HEK293 (cell line): ENCODE measurements around the gene KCTD10.

Experiments
- CTCF ChIA-PET: fragments of 350-600 bp; formaldehyde crosslinking; extraction: SDS; loops from one replicate; lab custom pipeline; 2021; ENCODE audit warnings: antibody characterized with exemption; lab: Yijun Ruan, JAX
- POLR2A ChIA-PET: fragments of 300-600 bp; formaldehyde crosslinking; extraction: SDS; loops from one replicate; lab custom pipeline; 2020; ENCODE audit warnings: antibody characterized with exemption, inconsistent platforms; lab: Yijun Ruan, JAX
- H3K27ac ChIP-seq: fragments of 200-500 bp; sonication (Bioruptor generic); 2 replicates; pipeline ENCODE4 v1.5.1; 2014; ENCODE audit warnings: low read depth, low read length, control low read depth, inconsistent platforms; ENCODE audit errors: extremely low read depth
- H3K36me3 ChIP-seq, 2 experiments: fragments of 200-500 bp in 1 of 2; sonication (Bioruptor generic) in 1 of 2; 1 replicate in 1 of 2; 2 replicates in 1 of 2; pipeline ENCODE4 v1.5.1; 2014 to 2017; ENCODE audit warnings: inconsistent platforms in 2 of 2, low read length in 2 of 2; ENCODE audit not compliant: control insufficient read depth in 2 of 2, insufficient read depth in 1 of 2
- H3K4me1 ChIP-seq: fragments of 200-500 bp; sonication (Bioruptor generic); 2 replicates; pipeline ENCODE4 v1.5.1; 2014; ENCODE audit warnings: mild to moderate bottlenecking, low read length, inconsistent platforms; ENCODE audit not compliant: control insufficient read depth, insufficient read depth
- H3K4me3 ChIP-seq: 2 replicates; pipeline ENCODE4 v1.5.1; 2011; ENCODE audit warnings: low read depth, mild to moderate bottlenecking, control low read depth, low read length, moderate library complexity
- H3K9me3 ChIP-seq: fragments of 200-500 bp; sonication (Bioruptor generic); 2 replicates; pipeline ENCODE4 v1.5.1; 2014; ENCODE audit warnings: low read depth, low read length, inconsistent platforms; ENCODE audit not compliant: control insufficient read depth, insufficient read depth
- HIC1 ChIP-seq: fragments of 450-650 bp; formaldehyde crosslinking; IDR thresholded peaks from 2 replicates; pipeline ENCODE4 v1.5.1; 2016; ENCODE audit warnings: missing biosample characterization, missing genetic modification characterization
- KLF7 ChIP-seq: fragments of 450-650 bp; formaldehyde crosslinking; IDR thresholded peaks from 2 replicates; pipeline ENCODE4 v1.5.1; 2016; ENCODE audit warnings: missing biosample characterization, missing genetic modification characterization, borderline replicate concordance
- OSR2 ChIP-seq: fragments of 450-650 bp; formaldehyde crosslinking; IDR thresholded peaks from 2 replicates; pipeline ENCODE4 v1.5.1; 2016; ENCODE audit warnings: missing biosample characterization, missing genetic modification characterization
- SETDB1 ChIP-seq: IDR thresholded peaks from one replicate; pipeline ENCODE4 v1.6.1; 2017; ENCODE audit warnings: mild to moderate bottlenecking, low read length, moderate library complexity, mixed read lengths; ENCODE audit not compliant: insufficient read length
- YY1 ChIP-seq: fragments of 450-650 bp; formaldehyde crosslinking; IDR thresholded peaks from 2 replicates; pipeline ENCODE4 v1.5.1; 2018; ENCODE audit warnings: missing biosample characterization, missing genetic modification characterization
- ZEB2 ChIP-seq: fragments of 450-650 bp; formaldehyde crosslinking; IDR thresholded peaks from 2 replicates; pipeline ENCODE4 v1.5.1; 2016; ENCODE audit warnings: missing biosample characterization, missing genetic modification characterization
- ZFHX2 ChIP-seq: fragments of 450-650 bp; formaldehyde crosslinking; conservative IDR thresholded peaks from 2 replicates; pipeline ENCODE4 v1.5.1; 2016; ENCODE audit warnings: missing biosample characterization, missing genetic modification characterization
- ZFP41 ChIP-seq: fragments of 450-650 bp; formaldehyde crosslinking; IDR thresholded peaks from 2 replicates; pipeline ENCODE4 v1.5.1; 2016; ENCODE audit warnings: missing biosample characterization, missing genetic modification characterization, borderline replicate concordance
- ZNF140 ChIP-seq: fragments of 450-650 bp; formaldehyde crosslinking; IDR thresholded peaks from 2 replicates; pipeline ENCODE4 v1.5.1; 2016; ENCODE audit warnings: missing biosample characterization, missing genetic modification characterization
- ZNF157 ChIP-seq: fragments of 450-650 bp; formaldehyde crosslinking; IDR thresholded peaks from 2 replicates; pipeline ENCODE4 v1.5.1; 2016; ENCODE audit warnings: missing biosample characterization, missing genetic modification characterization
- ZNF366 ChIP-seq: fragments of 450-650 bp; formaldehyde crosslinking; conservative IDR thresholded peaks from 2 replicates; pipeline ENCODE4 v1.5.1; 2016; ENCODE audit warnings: missing biosample characterization, missing genetic modification characterization
- ZNF518A ChIP-seq: fragments of 450-650 bp; formaldehyde crosslinking; conservative IDR thresholded peaks from 2 replicates; pipeline ENCODE4 v1.5.1; 2016; ENCODE audit warnings: low read depth, missing biosample characterization, missing genetic modification characterization
- ZNF558 ChIP-seq: fragments of 450-650 bp; formaldehyde crosslinking; IDR thresholded peaks from 2 replicates; pipeline ENCODE4 v1.5.1; 2016; ENCODE audit warnings: missing biosample characterization, missing genetic modification characterization
- ZNF585B ChIP-seq: fragments of 450-650 bp; formaldehyde crosslinking; IDR thresholded peaks from 2 replicates; pipeline ENCODE4 v1.5.1; 2016; ENCODE audit warnings: missing biosample characterization, missing genetic modification characterization
- ZNF639 ChIP-seq: fragments of 450-650 bp; formaldehyde crosslinking; IDR thresholded peaks from 2 replicates; pipeline ENCODE4 v1.5.1; 2016; ENCODE audit warnings: missing biosample characterization, missing genetic modification characterization
- ZNF701 ChIP-seq: fragments of 450-650 bp; formaldehyde crosslinking; IDR thresholded peaks from 2 replicates; pipeline ENCODE4 v1.5.1; 2016; ENCODE audit warnings: missing biosample characterization, missing genetic modification characterization
- ZNF747 ChIP-seq: fragments of 450-650 bp; formaldehyde crosslinking; IDR thresholded peaks from 2 replicates; pipeline ENCODE4 v1.5.1; 2016; ENCODE audit warnings: missing biosample characterization, missing genetic modification characterization
- ZNF76 ChIP-seq: fragments of 450-650 bp; formaldehyde crosslinking; IDR thresholded peaks from 2 replicates; pipeline ENCODE4; 2016; ENCODE audit warnings: low read depth, missing biosample characterization, missing genetic modification characterization, borderline replicate concordance
- ZNF843 ChIP-seq: fragments of 450-650 bp; formaldehyde crosslinking; IDR thresholded peaks from 2 replicates; pipeline ENCODE4 v1.5.1; 2016; ENCODE audit warnings: missing biosample characterization, missing genetic modification characterization
- ZXDB ChIP-seq: fragments of 450-650 bp; formaldehyde crosslinking; IDR thresholded peaks from 2 replicates; pipeline ENCODE4 v1.5.1; 2016; ENCODE audit warnings: missing biosample characterization, missing genetic modification characterization
- TF ChIP-seq, protein P1 (sequence below): fragments of 450-650 bp; formaldehyde crosslinking; IDR thresholded peaks from 2 replicates; pipeline ENCODE4 v1.5.1; 2016; ENCODE audit warnings: missing biosample characterization, missing genetic modification characterization, borderline replicate concordance

Gene KCTD10

DNA sequence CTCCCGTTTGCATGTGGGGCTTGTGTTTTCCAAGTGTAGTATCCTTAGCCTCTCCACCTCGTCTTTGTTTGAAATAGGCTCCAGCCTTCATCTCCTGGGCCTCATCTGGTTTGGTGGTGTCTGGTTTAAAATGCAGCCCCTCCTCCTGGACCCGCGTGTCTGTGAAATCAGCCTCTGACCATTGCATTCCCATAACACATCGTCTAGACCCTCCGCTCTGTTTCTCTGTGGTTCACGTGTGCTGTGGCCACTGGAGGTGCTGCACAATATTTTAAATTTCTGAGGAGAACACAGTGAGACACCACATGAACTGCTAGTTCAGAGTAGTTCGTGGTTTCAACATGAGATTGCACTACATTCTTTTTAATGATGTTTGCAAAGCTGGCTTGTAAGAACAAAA is 36.0 kb upstream of the KCTD10 start:
- H3K27ac ChIP-seq, result no peak overlapping the region
- no peak overlapping the region for H3K4me3 ChIP-seq
- ChIA-PET CTCF (interaction anchor here (1.1 kb wide), 1 partner anchor 81 kb away, joined by 3 read pairs; no protein-coding TSS in a partner anchor), POLR2A (no interaction called here)
- no peaks in the 10 kb centered on the region for H3K9me3 ChIP-seq
- no peaks in the 10 kb centered on the region for H3K4me1 ChIP-seq
- H3K36me3 ChIP-seq, result peaks cover 11 to 80% of the 10 kb centered on the region in 2 experiments
- no peak for TF ChIP-seq ZXDB
- no peak for TF ChIP-seq ZNF843 (tag by site-specific recombination)
- no peak for TF ChIP-seq OSR2 (tag by site-specific recombination)
- TF ChIP-seq ZFHX2 (tag by site-specific recombination), result no peak
- TF ChIP-seq ZNF585B (tag by site-specific recombination), result no peak
- TF ChIP-seq HIC1 (tag by site-specific recombination), result no peak
- no peak for TF ChIP-seq ZNF639 (tag by site-specific recombination)
- TF ChIP-seq ZNF701 (tag by site-specific recombination), result no peak
- TF ChIP-seq ZNF366 (tag by site-specific recombination), result no peak
- no peak for TF ChIP-seq ZEB2
- TF ChIP-seq KLF7 (tag by site-specific recombination), result no peak
- TF ChIP-seq, protein P1, sequence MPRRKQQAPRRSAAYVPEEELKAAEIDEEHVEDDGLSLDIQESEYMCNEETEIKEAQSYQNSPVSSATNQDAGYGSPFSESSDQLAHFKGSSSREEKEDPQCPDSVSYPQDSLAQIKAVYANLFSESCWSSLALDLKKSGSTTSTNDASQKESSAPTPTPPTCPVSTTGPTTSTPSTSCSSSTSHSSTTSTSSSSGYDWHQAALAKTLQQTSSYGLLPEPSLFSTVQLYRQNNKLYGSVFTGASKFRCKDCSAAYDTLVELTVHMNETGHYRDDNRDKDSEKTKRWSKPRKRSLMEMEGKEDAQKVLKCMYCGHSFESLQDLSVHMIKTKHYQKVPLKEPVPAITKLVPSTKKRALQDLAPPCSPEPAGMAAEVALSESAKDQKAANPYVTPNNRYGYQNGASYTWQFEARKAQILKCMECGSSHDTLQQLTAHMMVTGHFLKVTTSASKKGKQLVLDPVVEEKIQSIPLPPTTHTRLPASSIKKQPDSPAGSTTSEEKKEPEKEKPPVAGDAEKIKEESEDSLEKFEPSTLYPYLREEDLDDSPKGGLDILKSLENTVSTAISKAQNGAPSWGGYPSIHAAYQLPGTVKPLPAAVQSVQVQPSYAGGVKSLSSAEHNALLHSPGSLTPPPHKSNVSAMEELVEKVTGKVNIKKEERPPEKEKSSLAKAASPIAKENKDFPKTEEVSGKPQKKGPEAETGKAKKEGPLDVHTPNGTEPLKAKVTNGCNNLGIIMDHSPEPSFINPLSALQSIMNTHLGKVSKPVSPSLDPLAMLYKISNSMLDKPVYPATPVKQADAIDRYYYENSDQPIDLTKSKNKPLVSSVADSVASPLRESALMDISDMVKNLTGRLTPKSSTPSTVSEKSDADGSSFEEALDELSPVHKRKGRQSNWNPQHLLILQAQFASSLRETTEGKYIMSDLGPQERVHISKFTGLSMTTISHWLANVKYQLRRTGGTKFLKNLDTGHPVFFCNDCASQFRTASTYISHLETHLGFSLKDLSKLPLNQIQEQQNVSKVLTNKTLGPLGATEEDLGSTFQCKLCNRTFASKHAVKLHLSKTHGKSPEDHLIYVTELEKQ (tag by site-specific recombination), result no peak
- TF ChIP-seq ZNF157, result no peak

DNA sequence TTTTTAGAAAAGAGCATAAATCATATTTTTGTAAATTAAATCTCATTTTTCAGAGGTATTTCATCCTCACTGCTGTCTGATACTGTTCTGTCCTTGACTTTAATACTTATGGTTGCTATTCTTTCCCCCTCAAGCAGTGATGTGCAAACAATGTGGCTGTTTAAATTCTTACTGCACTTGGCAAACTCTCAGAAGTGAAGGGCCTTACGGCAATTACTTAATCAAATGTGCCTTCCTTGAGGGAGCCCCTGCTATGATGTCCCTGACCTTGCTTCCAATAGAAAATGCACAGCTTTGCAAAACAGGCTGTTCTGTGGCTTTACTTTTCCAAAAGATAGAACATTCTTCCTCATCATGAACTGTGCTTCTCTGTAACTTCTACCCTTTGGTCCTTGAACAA is 35.5 kb upstream of the KCTD10 start:
- CTCF ChIA-PET, result interaction anchor here (1.1 kb wide), 1 partner anchor 80 kb away, joined by 3 read pairs; no protein-coding TSS in a partner anchor
- POLR2A ChIA-PET, result no interaction called here
- Histone ChIP-seq H3K4me3 (no peak overlapping the region), H3K27ac (no peak overlapping the region), H3K9me3 (no peaks in the 10 kb centered on the region), H3K4me1 (no peaks in the 10 kb centered on the region), H3K36me3 (peaks cover 11 to 80% of the 10 kb centered on the region in 2 experiments)
- TF ChIP-seq ZNF747 (tag by site-specific recombination), result no peak

DNA sequence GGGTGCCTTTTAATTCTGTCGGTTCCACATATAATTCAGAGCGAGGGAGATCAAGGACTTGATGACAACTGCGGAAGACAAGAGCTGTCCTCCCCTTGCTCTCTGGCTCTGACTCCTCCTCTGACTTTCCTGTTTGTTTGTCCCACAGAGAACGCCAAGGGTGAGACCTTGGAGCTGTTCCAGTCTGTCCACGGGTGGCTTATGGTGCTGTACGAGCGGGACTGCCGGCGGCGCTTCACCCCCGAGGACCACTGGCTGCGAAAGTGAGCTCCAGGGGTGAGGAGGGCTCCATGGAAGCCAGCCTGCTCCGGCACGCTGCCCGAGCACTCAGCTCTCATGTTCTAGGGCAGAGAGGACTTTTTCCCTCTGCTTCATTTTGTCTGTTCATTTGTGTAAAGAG is 33.1 kb upstream of the KCTD10 start:
- H3K27ac ChIP-seq, result no peak overlapping the region
- H3K4me1 ChIP-seq, result no peaks in the 10 kb centered on the region
- H3K9me3 ChIP-seq, result no peaks in the 10 kb centered on the region
- ChIA-PET CTCF (interaction anchor here (0.8 to 5.6 kb wide), 5 partner anchors 8 to 121 kb away, joined by 3 to 33 read pairs (median 3); no protein-coding TSS in a partner anchor), POLR2A (no interaction called here)
- H3K36me3 ChIP-seq, result peaks cover 12 to 88% of the 10 kb centered on the region in 2 experiments
- H3K4me3 ChIP-seq, result no peak overlapping the region
- no peak for TF ChIP-seq SETDB1
- no peak for TF ChIP-seq ZNF558 (tag by site-specific recombination)
- TF ChIP-seq ZNF76, result no peak
- no peak for TF ChIP-seq ZNF140 (tag by site-specific recombination)
- no peak for TF ChIP-seq ZFP41 (tag by site-specific recombination)
- no peak for TF ChIP-seq ZNF518A
- no peak for TF ChIP-seq YY1
